IMR-90 (cell line): Measurements from ENCODE around the gene ARSB. TPM values are rescaled to one million over a fixed set of nuclear protein-coding genes. Genes with fewer than 3 reads are reported as not detected.
A peak's percentile ranks its signal among the peaks of the same experiment; 100 is the strongest.

Experiments used
- ATAC-seq: fragments of 200-7000 bp; cut with Tn5 transposase; 2 replicates; pipeline ENCODE4 v1.9.1; 2020; ENCODE audit warnings: low read depth, mild to moderate bottlenecking, moderate library complexity
- BruUV-seq: library from RNA; stranded (reverse); fragments of 400-500 nt; replicated peaks from 2 replicates; lab custom pipeline; 2021; lab: Mats Ljungman, UMichigan
- CTCF ChIA-PET: fragments of 300-600 bp; formaldehyde crosslinking; extraction: SDS; loops from one replicate; lab custom pipeline; 2021; ENCODE audit warnings: antibody characterized with exemption; lab: Yijun Ruan, JAX
- POLR2A ChIA-PET: fragments of 300-600 bp; sonication (Branson Sonifier 250); formaldehyde crosslinking; loops from one replicate; lab custom pipeline; 2022; ENCODE audit warnings: antibody characterized with exemption; ENCODE audit not compliant: unreplicated experiment; lab: Charles Lee
- DNase-seq: peaks from one replicate; pipeline ENCODE4 v3.0.0; 2013
- H2AFZ ChIP-seq: replicated peaks from 2 replicates; pipeline ENCODE3; 2013; ENCODE audit warnings: low read length, mild to moderate bottlenecking; ENCODE audit not compliant: poor library complexity
- H2AK5ac ChIP-seq: 2 replicates; pipeline ENCODE4 v1.6.1; 2013; ENCODE audit warnings: low read depth, low read length, inconsistent platforms
- H2AK9ac ChIP-seq: replicated peaks from 2 replicates; pipeline ENCODE3; 2013; ENCODE audit warnings: mild to moderate bottlenecking, low read depth, low read length, moderate library complexity; ENCODE audit not compliant: poor library complexity
- H2BK120ac ChIP-seq: 2 replicates; pipeline ENCODE4 v1.6.1; 2013; ENCODE audit warnings: low read depth, low read length, inconsistent platforms
- H2BK15ac ChIP-seq: 3 replicates; pipeline ENCODE4 v1.6.1; 2013; ENCODE audit warnings: low read depth, low read length, inconsistent platforms
- H2BK20ac ChIP-seq: 2 replicates; pipeline ENCODE4 v1.6.1; 2013; ENCODE audit warnings: low read depth, mild to moderate bottlenecking, inconsistent platforms, low read length, moderate library complexity
- H2BK5ac ChIP-seq: 2 replicates; pipeline ENCODE4 v1.6.1; 2013; ENCODE audit warnings: mild to moderate bottlenecking, low read depth, low read length, inconsistent platforms; ENCODE audit not compliant: poor library complexity, severe bottlenecking
- H3K14ac ChIP-seq: replicated peaks from 2 replicates; pipeline ENCODE4 v1.6.1; 2013; ENCODE audit warnings: low read depth, low read length, inconsistent platforms
- H3K18ac ChIP-seq: 2 replicates; pipeline ENCODE4 v1.6.1; 2013; ENCODE audit warnings: low read depth, low read length, control low read depth
- H3K23ac ChIP-seq: 2 replicates; pipeline ENCODE4 v1.6.1; 2013; ENCODE audit warnings: low read depth, low read length, inconsistent platforms
- H3K27ac ChIP-seq: 2 replicates; pipeline ENCODE4 v1.5.1; 2013; ENCODE audit warnings: mild to moderate bottlenecking, control low read depth, low read length; ENCODE audit not compliant: insufficient read depth
- H3K27me3 ChIP-seq: 2 replicates; pipeline ENCODE4 v1.6.1; 2013; ENCODE audit warnings: low read length; ENCODE audit not compliant: control insufficient read depth, insufficient read depth
- H3K36me3 ChIP-seq: 2 replicates; pipeline ENCODE4 v1.6.1; 2013; ENCODE audit warnings: low read length, mixed read lengths; ENCODE audit not compliant: control insufficient read depth, insufficient read depth
- H3K4ac ChIP-seq: 2 replicates; pipeline ENCODE4 v1.6.1; 2013; ENCODE audit warnings: low read depth, low read length, inconsistent platforms
- H3K4me1 ChIP-seq: 2 replicates; pipeline ENCODE4 v1.6.1; 2013; ENCODE audit warnings: low read length, mixed read lengths; ENCODE audit not compliant: control insufficient read depth, insufficient read depth
- H3K4me2 ChIP-seq: 2 replicates; pipeline ENCODE4 v1.6.1; 2013; ENCODE audit warnings: low read depth, mild to moderate bottlenecking, control low read depth, low read length, moderate library complexity
- H3K4me3 ChIP-seq: 2 replicates; pipeline ENCODE4 v1.5.1; 2013; ENCODE audit warnings: low read depth, mild to moderate bottlenecking, control low read depth, low read length, moderate library complexity; ENCODE audit not compliant: insufficient read depth
- H3K56ac ChIP-seq: 2 replicates; pipeline ENCODE4 v1.6.1; 2013; ENCODE audit warnings: low read length, inconsistent platforms; ENCODE audit not compliant: insufficient read depth; ENCODE audit errors: extremely low read depth
- H3K79me1 ChIP-seq, 2 experiments: 2 replicates each; pipeline ENCODE4 v1.6.1; 2013; ENCODE audit warnings: low read length in 2 of 2, inconsistent platforms in 1 of 2, low read depth in 1 of 2
- H3K9ac ChIP-seq: 2 replicates; pipeline ENCODE4 v1.6.1; 2013; ENCODE audit warnings: low read depth, low read length, control low read depth
- H3K9me1 ChIP-seq: 2 replicates; pipeline ENCODE4 v1.6.1; 2013; ENCODE audit warnings: low read length, inconsistent platforms; ENCODE audit not compliant: insufficient read depth
- H3K9me3 ChIP-seq: 2 replicates; pipeline ENCODE4 v1.6.1; 2013; ENCODE audit warnings: low read length; ENCODE audit not compliant: control insufficient read depth, insufficient read depth
- H4K20me1 ChIP-seq: 2 replicates; pipeline ENCODE4 v1.6.1; 2013; ENCODE audit warnings: low read length, inconsistent platforms; ENCODE audit not compliant: insufficient read depth
- H4K5ac ChIP-seq: 2 replicates; pipeline ENCODE4 v1.6.1; 2013; ENCODE audit warnings: mild to moderate bottlenecking, low read depth, low read length, control low read depth
- H4K8ac ChIP-seq, 2 experiments: 2 replicates each; pipeline ENCODE4 v1.6.1; 2013; ENCODE audit warnings: low read depth in 2 of 2, low read length in 2 of 2, control low read depth in 1 of 2, inconsistent platforms in 1 of 2
- H4K91ac ChIP-seq: 2 replicates; pipeline ENCODE4 v1.6.1; 2013; ENCODE audit warnings: low read depth, low read length, inconsistent platforms; ENCODE audit not compliant: insufficient read depth
- CEBPB ChIP-seq: IDR thresholded peaks from 2 replicates; pipeline ENCODE4 v1.6.1; 2012; ENCODE audit warnings: low read depth, low read length, improper control_type of control experiment
- ELK1 ChIP-seq: fragments of 150-350 bp; IDR thresholded peaks from 2 replicates; pipeline ENCODE4 v1.6.1; 2016; ENCODE audit warnings: low read depth, mild to moderate bottlenecking, low read length, moderate library complexity, borderline replicate concordance
- MAFK ChIP-seq: IDR thresholded peaks from 2 replicates; pipeline ENCODE4 v1.6.1; 2012; ENCODE audit warnings: low read depth, low read length, improper control_type of control experiment
- MAZ ChIP-seq: IDR thresholded peaks from 2 replicates; pipeline ENCODE4 v1.6.1; 2012; ENCODE audit warnings: low read depth, mild to moderate bottlenecking, low read length, improper control_type of control experiment, moderate library complexity, borderline replicate concordance
- NFE2L2 ChIP-seq: fragments of 150-350 bp; IDR thresholded peaks from 2 replicates; pipeline ENCODE4 v1.6.1; 2016; ENCODE audit warnings: low read depth, mild to moderate bottlenecking, low read length
- USF2 ChIP-seq: fragments of 150-350 bp; IDR thresholded peaks from 2 replicates; pipeline ENCODE4 v1.6.1; 2017; ENCODE audit warnings: mild to moderate bottlenecking, antibody characterized with exemption, low read length, low read depth
- WGBS, 2 experiments: methylation state at CpG; one replicate each; pipeline versions ENCODE4 v1.1.5 to v1.1.7; 2013; ENCODE audit warnings: missing lambda C conversion rate in 2 of 2; ENCODE audit not compliant: insufficient read length in 1 of 2; ENCODE audit errors: extremely low coverage in 2 of 2; 5-methylcytosine and 5-hydroxymethylcytosine counted together
- dilution Hi-C: fragments of 300-500 bp; cut with HindIII; formaldehyde crosslinking; loops from one replicate; pipeline ENCODE4 v1.14.3; 2018; ENCODE audit warnings: low sequenced_read_pairs; ENCODE audit not compliant: unreplicated experiment
- in situ Hi-C: fragments of 300-500 bp; cut with MboI; formaldehyde crosslinking; loops from 3 replicates; pipeline ENCODE4 v1.14.3; 2019; ENCODE audit warnings: low sequenced_read_pairs, inconsistent platforms, mixed read lengths
- intact Hi-C: fragments of 100-400 bp; cut with micrococcal nuclease; formaldehyde crosslinking; loops from 2 replicates; pipeline ENCODE4 v1.10.0; 2022
- polyA plus RNA-seq, 3 experiments: library from polyadenylated mRNA; depleted of rRNA; stranded (reverse); fragments of >200 nt; gene quantifications; 2 replicates each; pipeline ENCODE4 v1.2.3, GENCODE V29; 2012; ENCODE audit warnings: low replicate concordance in 1 of 3
- total RNA-seq: library from RNA; depleted of rRNA; stranded (reverse); fragments of >200 nt; gene quantifications from 2 replicates; pipeline ENCODE4 v1.2.3, GENCODE V29; 2012

The ARSB gene
- total and polyA plus RNA-seq, 2 of the 4 experiments (the other 2 are of a cell fraction) = 16.0 to 16.3 TPM

DNA sequence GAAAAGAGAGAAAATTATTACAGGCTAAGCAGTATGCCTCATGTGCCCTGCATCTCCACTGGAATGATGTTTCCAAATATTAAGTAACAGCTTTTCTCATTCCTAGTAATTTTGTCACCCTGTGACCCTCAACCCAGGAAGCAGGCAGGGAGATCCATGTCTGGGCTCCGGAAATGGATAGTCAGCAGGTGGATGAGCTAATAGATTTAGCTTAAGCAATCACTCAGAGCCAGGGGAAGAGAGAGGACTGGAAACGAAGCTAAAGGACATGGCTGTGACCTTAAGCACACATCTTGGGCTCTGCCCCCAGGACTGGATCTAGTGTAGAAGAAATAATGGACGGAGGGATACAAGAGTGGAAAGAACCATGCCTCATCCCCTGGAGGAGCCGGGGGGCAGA lies 89.5 kb downstream of the ARSB start:
- Histone ChIP-seq H2AK5ac (no peak overlapping the region), H3K27me3 (no peaks in the 10 kb centered on the region), H3K9me1 (peaks cover 4% of the 10 kb centered on the region), H3K4me2 (no peak overlapping the region), H4K8ac (peak overlapping the region in 1 of 2 experiments; percentile 53; a peak in 1 of 4 replicates), H3K56ac (no peak overlapping the region), H3K14ac (no peak overlapping the region), H2AFZ (peak overlapping the region; percentile 2), H3K4me3 (no peak overlapping the region), H3K9ac (no peak overlapping the region), H2AK9ac (no peak overlapping the region), H2BK5ac (no peak overlapping the region), H2BK15ac (no peak overlapping the region; the same call in 2 of the 3 replicates), H3K18ac (no peak overlapping the region), H3K79me1 (peaks cover 0 to 12% of the 10 kb centered on the region in 2 experiments; a peak in 2 of 4 replicates), H3K23ac (no peak overlapping the region; the same call in 1 of the 2 replicates), H4K20me1 (no peaks in the 10 kb centered on the region), H3K9me3 (no peaks in the 10 kb centered on the region; the same call in 1 of the 2 replicates), H4K5ac (no peak overlapping the region; the same call in 1 of the 2 replicates), H2BK20ac (peak overlapping the region; percentile 29; the same call in 1 of the 2 replicates), H3K36me3 (no peaks in the 10 kb centered on the region), H3K27ac (no peak overlapping the region), H4K91ac (peak overlapping the region; percentile 26; the same call in 1 of the 2 replicates), H2BK120ac (no peak overlapping the region), H3K4ac (0 out of 2 replicates have a peak overlapping the region, but pooled peaks have one; percentile 30), H3K4me1 (peaks cover 5% of the 10 kb centered on the region)
- WGBS, 2 experiments = 17% methylated on average over 1 of the region's 4 CpGs; no CpG with 5 or more reads in 1 of the 2 experiments
- intact Hi-C loops (loop anchor here (5.0 to 10.0 kb wide), 2 partner anchors 248 to 361 kb away; partner anchors contain the start of gene LHFPL2), in situ Hi-C loops (loop anchor here (10.0 kb wide), 3 partner anchors 69 to 361 kb away; no protein-coding TSS in a partner anchor), dilution Hi-C loops (no loop called here)
- peak; percentile 43 for DNase-seq
- POLR2A ChIA-PET = no interaction called here
- TF ChIP-seq USF2 (no peak), MAZ (no peak), NFE2L2 (no peak), MAFK (no peak), CEBPB (peak; percentile 15; the same call in 1 of the 2 replicates), ELK1 (no peak)
- CTCF ChIA-PET = no interaction called here
- no TSS peak for BruUV-seq
- peak; percentile 31 for ATAC-seq
